SK-N-SH treated with all-trans-retinoic acid at 6 μM for 48 hours (cell line): ENCODE results near the gene ATP6V0D1.

Source experiments
- ATAC-seq: fragments of 200-7000 bp; cut with Tn5 transposase; 3 replicates; pipeline ENCODE4 v1.9.1; 2020; ENCODE audit warnings: mild to moderate bottlenecking, moderate library complexity
- ARNTL ChIP-seq: fragments of 450-650 bp; formaldehyde crosslinking; IDR thresholded peaks from 2 replicates; pipeline ENCODE4 v1.5.0; 2020; ENCODE audit warnings: low read depth, mild to moderate bottlenecking, moderate library complexity, borderline replicate concordance
- BACH2 ChIP-seq: fragments of 250-450 bp; sonication (Bioruptor Pico); IDR thresholded peaks from 2 replicates; pipeline ENCODE4 v1.9.0; 2021; ENCODE audit warnings: mild to moderate bottlenecking, borderline replicate concordance
- CREB5 ChIP-seq: fragments of 250-450 bp; sonication (Bioruptor Pico); IDR thresholded peaks from 2 replicates; pipeline ENCODE4 v1.5.1; 2020; ENCODE audit warnings: low read depth, mild to moderate bottlenecking, moderate library complexity
- CSDC2 ChIP-seq: fragments of 250-450 bp; sonication (Bioruptor Pico); IDR thresholded peaks from 2 replicates; pipeline ENCODE4 v1.5.0; 2020; ENCODE audit warnings: mild to moderate bottlenecking, moderate library complexity
- CSRNP3 ChIP-seq: fragments of 250-450 bp; sonication (Bioruptor Pico); IDR thresholded peaks from 2 replicates; pipeline ENCODE4 v1.5.1; 2021; ENCODE audit warnings: mild to moderate bottlenecking, moderate library complexity
- ESRRG ChIP-seq: fragments of 250-450 bp; sonication (Bioruptor Pico); IDR thresholded peaks from 2 replicates; pipeline ENCODE4 v1.6.1; 2021; ENCODE audit warnings: mild to moderate bottlenecking
- GLIS3 ChIP-seq: fragments of 250-450 bp; sonication (Bioruptor Pico); IDR thresholded peaks from 2 replicates; pipeline ENCODE4 v1.5.0; 2020; ENCODE audit warnings: mild to moderate bottlenecking, moderate library complexity
- ISL1 ChIP-seq: fragments of 250-450 bp; sonication (Bioruptor Pico); IDR thresholded peaks from 2 replicates; pipeline ENCODE4 v2.1.2; 2022; ENCODE audit warnings: mild to moderate bottlenecking, moderate library complexity
- OSR1 ChIP-seq: fragments of 250-450 bp; sonication (Bioruptor Pico); IDR thresholded peaks from 2 replicates; pipeline ENCODE4 v1.8.0; 2022; ENCODE audit warnings: moderate library complexity, mild to moderate bottlenecking, inconsistent platforms
- PATZ1 ChIP-seq: fragments of 250-450 bp; sonication (Bioruptor Pico); IDR thresholded peaks from 2 replicates; pipeline ENCODE4 v1.8.0; 2020; ENCODE audit warnings: mild to moderate bottlenecking, moderate library complexity, borderline replicate concordance
- POU6F1 ChIP-seq: fragments of 250-450 bp; sonication (Bioruptor Pico); IDR thresholded peaks from 2 replicates; pipeline ENCODE4 v1.8.0; 2021; ENCODE audit warnings: low read depth, mild to moderate bottlenecking, moderate library complexity, borderline replicate concordance
- PPARA ChIP-seq: fragments of 250-450 bp; sonication (Bioruptor Pico); IDR thresholded peaks from 2 replicates; pipeline ENCODE4 v1.5.0; 2020; ENCODE audit warnings: mild to moderate bottlenecking, borderline replicate concordance
- RARB ChIP-seq: fragments of 250-450 bp; sonication (Bioruptor Pico); IDR thresholded peaks from 2 replicates; pipeline ENCODE4 v1.8.0; 2021; ENCODE audit warnings: mild to moderate bottlenecking, moderate library complexity
- TOX ChIP-seq: fragments of 250-450 bp; sonication (Bioruptor Pico); IDR thresholded peaks from 2 replicates; pipeline ENCODE4 v1.8.0; 2021; ENCODE audit warnings: mild to moderate bottlenecking, moderate library complexity, borderline replicate concordance
- ZC3H10 ChIP-seq: fragments of 250-450 bp; sonication (Bioruptor Pico); IDR thresholded peaks from 2 replicates; pipeline ENCODE4 v1.5.1; 2021; ENCODE audit warnings: mild to moderate bottlenecking, moderate library complexity
- ZFP3 ChIP-seq: fragments of 250-450 bp; sonication (Bioruptor Pico); IDR thresholded peaks from 2 replicates; pipeline ENCODE4 v1.5.0; 2020; ENCODE audit warnings: mild to moderate bottlenecking, moderate library complexity
- ZFP30 ChIP-seq: fragments of 450-650 bp; formaldehyde crosslinking; IDR thresholded peaks from 2 replicates; pipeline ENCODE4 v1.5.0; 2022; ENCODE audit warnings: mild to moderate bottlenecking, moderate library complexity
- ZNF565 ChIP-seq: fragments of 450-650 bp; formaldehyde crosslinking; conservative IDR thresholded peaks from 2 replicates; pipeline ENCODE4 v1.5.0; 2020; ENCODE audit warnings: low read depth, mild to moderate bottlenecking, moderate library complexity
- ZNF70 ChIP-seq: fragments of 450-650 bp; formaldehyde crosslinking; IDR thresholded peaks from 2 replicates; pipeline ENCODE4 v1.5.0; 2020; ENCODE audit warnings: mild to moderate bottlenecking, moderate library complexity
- ZNF8 ChIP-seq: fragments of 450-650 bp; formaldehyde crosslinking; IDR thresholded peaks from 2 replicates; pipeline ENCODE4 v1.5.0; 2020; ENCODE audit warnings: mild to moderate bottlenecking, moderate library complexity

The ATP6V0D1 gene

GRCh38 chr16:67425580-67425979 is 55.4 kb downstream of the ATP6V0D1 start:
- no peak for TF ChIP-seq TOX (CRISPR knock-in tag)
- TF ChIP-seq ISL1 = no peak
- TF ChIP-seq ZFP30 (CRISPR knock-in tag) = no peak
- TF ChIP-seq GLIS3 (CRISPR knock-in tag) = no peak
- no peak for TF ChIP-seq CSRNP3 (CRISPR knock-in tag)
- TF ChIP-seq CSDC2 (CRISPR knock-in tag) = no peak
- TF ChIP-seq ARNTL (CRISPR knock-in tag) = no peak
- no peak for TF ChIP-seq ESRRG (CRISPR knock-in tag)
- no peak for TF ChIP-seq OSR1 (CRISPR knock-in tag)
- TF ChIP-seq ZNF70 (CRISPR knock-in tag) = no peak
- no peak for TF ChIP-seq ZC3H10
- ATAC-seq = no peak

GRCh38 chr16:67425061-67425460 is 55.9 kb downstream of the ATP6V0D1 start:
- TF ChIP-seq POU6F1 (CRISPR knock-in tag) (no peak), ZFP3 (CRISPR knock-in tag) (no peak), PPARA (CRISPR knock-in tag) (no peak), PATZ1 (CRISPR knock-in tag) (no peak), ZNF565 (CRISPR knock-in tag) (no peak), TOX (CRISPR knock-in tag) (no peak), BACH2 (no peak), ZFP30 (CRISPR knock-in tag) (no peak), GLIS3 (CRISPR knock-in tag) (no peak), CREB5 (no peak), OSR1 (CRISPR knock-in tag) (no peak), ARNTL (CRISPR knock-in tag) (no peak), ZC3H10 (no peak), ZNF70 (CRISPR knock-in tag) (no peak)
- no peak for ATAC-seq

GRCh38 chr16:67424261-67424615 is 56.7 kb downstream of the ATP6V0D1 start:
- ATAC-seq = no peak
- TF ChIP-seq CREB5 (no peak), TOX (CRISPR knock-in tag) (no peak), ZNF565 (CRISPR knock-in tag) (no peak), ZFP3 (CRISPR knock-in tag) (no peak), PATZ1 (CRISPR knock-in tag) (no peak), BACH2 (no peak), RARB (CRISPR knock-in tag) (no peak), CSDC2 (CRISPR knock-in tag) (no peak), ZNF8 (no peak), GLIS3 (CRISPR knock-in tag) (no peak), ISL1 (no peak)
